ENCODE results near the gene TSKU.
"Not testable (repeated sequence)": the region's sequence is repeated elsewhere in the genome, so short reads cannot be mapped to it uniquely, and the experiment has no call there.

The TSKU gene

DNA sequence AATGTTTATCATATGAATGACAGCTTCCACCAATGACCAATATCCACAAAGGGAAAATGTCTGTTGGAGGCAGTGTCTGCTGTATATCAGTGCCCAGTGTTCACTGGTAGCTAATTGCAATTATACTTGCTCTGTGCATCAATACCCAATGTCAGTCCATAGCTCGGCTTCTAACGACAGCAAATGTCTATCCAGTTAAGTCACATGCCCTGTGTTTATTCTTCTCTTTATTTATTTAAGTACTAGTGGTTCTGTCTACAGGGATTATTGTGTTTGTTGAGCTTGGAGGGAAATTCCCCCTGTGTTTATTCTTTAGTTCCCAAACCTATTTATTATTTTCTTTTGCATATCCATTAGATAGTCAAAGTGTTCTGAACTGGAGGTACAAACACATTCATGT is 18.6 kb downstream of the TSKU start:
- no peak for DNase-seq (ENCODE audit: low spot score)

DNA sequence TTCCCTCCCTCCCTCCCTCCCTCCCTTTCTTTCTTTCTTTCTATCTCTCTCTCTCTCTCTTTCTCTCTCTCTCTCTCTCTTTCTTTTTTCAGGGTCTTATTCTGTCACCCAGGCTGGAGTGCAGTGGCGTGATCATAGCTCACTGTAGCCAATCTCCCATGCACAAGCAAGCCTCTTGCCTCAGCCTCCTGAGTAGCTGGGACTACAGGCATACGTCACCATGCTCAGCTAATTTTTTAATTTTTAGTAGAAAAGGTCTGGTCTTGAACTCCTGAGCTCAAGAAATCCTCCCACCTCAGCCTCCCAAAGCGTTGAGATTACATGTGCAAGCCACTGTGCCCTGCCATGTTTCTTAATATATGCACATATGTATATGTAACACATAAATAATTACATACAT is 19.0 kb downstream of the TSKU start:
- no peak for DNase-seq (ENCODE audit: low spot score)

DNA sequence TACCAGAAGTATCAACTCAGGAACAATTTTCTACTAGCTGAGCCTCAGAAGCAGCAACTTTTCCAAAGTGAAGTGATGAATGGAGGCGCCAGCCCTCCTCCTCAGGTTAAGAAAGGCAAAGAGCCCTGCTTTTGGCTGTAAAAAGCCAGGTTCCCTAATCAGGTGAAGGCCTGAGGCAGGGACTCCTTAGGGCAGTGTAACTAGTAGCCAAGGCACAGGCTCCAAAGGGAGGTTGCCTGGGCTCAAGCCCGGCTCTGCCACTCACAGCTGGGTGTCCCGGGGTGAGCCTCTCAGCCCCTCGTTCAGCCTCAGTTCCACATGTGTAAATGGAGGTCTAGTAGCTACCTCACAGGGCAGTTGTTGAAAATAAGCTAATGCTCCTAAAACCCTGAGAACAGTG is 19.5 kb downstream of the TSKU start:
- DNase-seq (ENCODE audit: low spot score), result peak; percentile 33

DNA sequence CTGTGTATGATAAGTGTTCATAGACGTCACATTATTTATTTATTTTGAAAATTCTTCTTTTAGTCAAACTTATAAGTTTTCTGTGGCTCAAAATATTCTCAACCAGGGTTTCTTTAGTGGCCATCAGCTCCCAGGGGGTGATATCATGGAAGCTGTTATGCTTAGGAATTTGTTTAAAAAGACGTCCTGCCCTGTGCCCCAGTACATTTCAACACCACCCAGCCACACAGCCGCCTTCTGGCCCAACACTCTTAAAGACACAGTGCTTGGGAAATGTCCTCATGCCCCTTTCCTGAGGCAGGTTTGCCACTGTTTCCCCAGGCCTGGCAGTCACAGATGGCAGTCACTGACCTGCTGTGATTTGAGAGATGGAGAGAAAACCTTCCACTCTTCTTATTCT is 19.9 kb downstream of the TSKU start:
- DNase-seq (ENCODE audit: low spot score), result peak; percentile 38

DNA sequence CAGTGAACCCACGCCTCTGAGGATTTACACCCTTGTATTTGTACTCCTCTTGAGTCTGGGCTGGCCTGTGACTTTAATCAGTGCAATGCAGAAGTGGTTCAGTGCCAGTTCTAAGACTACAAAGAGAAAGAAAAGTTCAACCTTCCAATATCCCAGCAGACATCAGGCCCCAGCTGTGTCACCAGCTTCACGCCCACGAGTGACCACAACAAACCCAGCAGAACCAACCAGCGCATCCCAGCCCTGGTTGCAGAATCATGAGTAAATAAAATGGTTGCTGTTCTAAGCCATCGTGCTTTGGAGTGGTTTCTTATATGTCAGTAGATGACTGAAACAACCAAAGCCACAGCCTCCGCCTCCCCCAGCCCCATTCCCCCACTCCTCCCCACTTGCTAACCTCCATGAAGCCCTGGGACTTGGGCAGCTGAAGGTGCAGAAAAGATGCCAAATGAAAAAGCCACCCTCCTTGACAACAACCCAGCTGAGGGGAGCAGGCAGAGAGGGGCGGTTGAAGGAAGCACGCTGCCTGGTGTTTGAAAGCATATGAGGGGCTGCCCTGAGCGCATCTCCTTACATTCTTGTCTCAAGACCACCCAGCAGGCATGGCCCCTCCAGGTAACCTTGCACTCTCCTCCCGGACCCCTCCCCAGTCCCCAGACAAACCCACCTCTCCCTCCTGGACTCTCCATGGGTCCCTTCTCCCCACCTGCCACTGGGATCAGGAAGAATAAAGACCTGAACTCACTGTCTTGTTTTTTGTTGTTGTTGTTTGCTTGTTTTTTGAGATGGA is 20.9 kb downstream of the TSKU start:
- peak; percentile 48 for DNase-seq (ENCODE audit: low spot score)

DNA sequence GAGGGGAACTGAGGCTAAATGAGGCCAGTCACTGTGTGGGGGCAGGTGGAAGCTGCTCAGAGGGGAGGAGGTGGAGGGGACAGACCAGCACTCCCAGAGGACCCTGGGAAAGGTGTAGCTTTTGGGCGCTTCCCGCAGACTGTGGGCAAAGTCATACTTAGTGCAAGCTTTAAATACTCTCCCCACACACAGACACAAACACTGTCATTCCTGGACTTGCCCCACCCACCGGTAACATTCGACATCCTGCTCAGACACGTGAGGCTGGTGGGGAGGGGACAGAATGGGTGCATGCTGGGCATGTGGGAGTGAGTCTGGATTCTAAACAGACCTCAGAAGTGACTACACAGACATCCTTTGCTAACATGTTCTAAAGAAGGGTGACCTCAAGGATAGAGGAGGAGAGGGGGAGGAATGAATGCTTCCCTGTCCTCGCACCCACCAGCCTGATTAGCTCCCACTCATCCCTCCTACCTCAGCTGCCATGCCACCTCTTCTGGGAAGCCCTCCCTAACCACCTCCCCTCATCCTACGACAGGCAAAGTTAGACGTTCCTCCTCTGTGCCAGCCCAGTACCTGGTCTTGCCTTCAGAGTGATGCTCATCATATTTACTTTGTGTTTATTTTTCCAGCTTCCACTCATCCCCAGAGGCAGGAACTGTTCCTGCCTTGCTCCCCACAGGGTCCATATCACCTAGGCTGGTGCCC is 22.2 kb downstream of the TSKU start:
- DNase-seq (ENCODE audit: low spot score), result peak; percentile 51

DNA sequence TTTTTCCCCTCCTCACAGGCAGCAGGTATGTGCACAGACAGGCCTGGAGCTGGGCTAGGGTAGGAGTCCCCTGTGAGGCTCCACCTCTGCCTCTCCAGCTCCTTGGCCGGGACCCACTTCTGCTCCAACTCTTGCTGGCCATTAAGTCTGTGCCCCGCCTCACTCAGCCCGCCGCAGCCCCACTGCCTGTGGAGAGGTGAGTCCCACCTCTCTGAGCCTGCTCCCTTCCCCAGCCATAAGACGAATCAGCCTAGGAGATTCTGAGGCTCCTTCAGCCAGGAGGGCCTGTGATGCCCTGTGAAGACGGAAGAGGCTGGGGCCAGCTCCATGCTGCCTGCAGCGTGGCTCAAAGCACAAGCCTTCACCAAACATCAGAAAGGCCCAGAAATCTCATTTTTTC is 23.0 kb downstream of the TSKU start:
- peak; percentile 54 for DNase-seq (ENCODE audit: low spot score)

DNA sequence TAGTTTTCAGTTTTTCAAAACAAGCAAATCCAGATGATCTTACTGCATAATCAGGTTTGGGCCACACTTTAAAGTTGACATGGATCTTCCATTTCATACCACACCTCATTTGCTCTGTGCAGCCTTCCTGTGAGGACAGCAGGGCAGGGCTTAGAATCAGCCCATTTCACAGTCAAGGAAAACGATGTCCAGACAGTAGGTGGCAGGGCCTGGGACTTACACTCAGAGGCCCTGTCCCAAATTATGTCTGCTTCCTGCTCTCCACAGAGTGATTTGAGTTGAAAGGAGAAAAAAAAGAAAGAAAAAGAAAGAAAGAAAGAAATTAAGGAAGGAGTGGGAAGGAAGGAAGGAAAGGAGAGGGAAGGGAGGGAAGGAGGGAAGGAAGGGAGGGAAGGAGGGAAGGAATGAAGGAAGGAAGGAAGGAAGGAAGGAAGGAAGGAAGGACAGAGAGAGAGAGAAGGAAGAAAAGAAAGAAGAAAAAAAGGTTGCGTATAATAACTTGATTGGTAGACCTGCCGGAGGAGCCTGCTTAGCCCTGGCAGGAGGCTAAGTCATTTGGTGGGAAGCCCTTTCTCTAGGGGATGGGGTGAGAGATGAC is 23.6 kb downstream of the TSKU start:
- peak; percentile 9 for DNase-seq (ENCODE audit: low spot score)

DNA sequence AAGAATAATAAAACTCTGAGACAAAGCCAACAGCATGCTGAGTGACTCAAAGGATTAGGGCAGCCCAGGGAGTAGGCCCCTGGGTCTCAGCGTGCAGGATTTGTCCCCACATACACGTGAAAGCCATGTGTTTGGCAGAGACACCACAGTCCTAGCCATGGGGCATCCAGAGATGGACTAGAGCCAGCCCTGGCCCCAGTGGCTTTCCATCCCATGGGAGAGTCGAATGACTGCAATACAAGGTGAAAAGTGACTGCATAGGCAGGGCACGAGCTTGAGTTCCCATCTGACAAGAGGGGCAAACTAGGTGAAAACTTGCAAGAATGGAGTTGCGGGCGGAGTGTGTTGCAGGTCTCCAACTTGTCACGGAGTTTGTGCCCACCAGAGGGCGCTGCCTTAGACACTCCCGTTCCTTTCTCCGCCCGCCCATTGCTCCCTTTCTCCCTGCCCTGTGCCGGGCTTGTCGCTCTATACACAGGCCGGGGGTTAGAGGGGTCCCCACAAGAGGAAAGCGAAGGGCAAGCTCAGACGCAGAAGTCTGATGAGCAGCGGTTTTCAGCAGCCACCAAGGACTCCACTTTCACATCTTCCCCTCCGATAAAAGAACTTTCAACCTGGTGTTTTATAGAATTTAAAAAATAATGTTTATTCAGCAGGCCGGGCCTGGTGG is 24.2 kb downstream of the TSKU start:
- peak; percentile 82 for DNase-seq (ENCODE audit: low spot score)

DNA sequence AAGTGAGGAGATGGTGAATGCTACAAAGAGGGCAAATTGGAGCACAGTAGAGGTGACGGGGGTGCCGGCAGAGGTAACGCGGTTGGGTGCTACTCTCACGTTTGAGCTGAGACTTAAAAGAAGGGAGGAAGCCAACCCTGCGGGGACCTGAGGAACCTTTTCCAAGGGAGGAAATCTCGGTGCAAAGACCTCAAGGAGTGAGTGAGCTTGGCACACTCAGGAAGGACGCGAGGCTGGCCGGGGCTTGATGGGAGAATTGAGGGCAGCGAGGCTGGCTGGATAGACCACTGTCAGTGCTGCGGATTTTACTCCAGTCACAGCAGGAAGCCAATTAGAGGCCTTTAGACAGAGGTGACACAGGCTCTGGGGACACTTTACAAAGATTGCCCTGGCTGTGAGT is 25.0 kb downstream of the TSKU start:
- peak; percentile 41 for DNase-seq (ENCODE audit: low spot score)

DNA sequence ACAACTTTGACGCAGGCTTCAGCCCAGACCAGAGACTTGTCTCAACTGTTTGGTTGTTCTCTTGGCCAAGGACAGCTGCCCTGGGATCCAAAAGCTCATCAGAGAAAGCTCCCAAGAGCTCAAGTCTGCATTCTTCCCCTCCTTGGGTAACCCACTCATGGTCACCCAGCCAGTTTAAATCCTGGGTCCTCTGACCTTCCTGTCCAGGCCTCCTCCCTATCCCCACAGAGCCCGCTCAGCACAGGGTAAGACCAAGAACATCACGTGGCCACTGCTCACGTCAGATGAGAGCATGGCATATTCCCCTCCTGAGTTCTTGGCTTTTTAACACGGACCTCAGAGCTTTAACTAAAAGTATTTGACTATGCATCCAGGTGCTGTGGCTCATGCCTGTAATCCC is 25.8 kb downstream of the TSKU start:
- DNase-seq (ENCODE audit: low spot score), result no peak

DNA sequence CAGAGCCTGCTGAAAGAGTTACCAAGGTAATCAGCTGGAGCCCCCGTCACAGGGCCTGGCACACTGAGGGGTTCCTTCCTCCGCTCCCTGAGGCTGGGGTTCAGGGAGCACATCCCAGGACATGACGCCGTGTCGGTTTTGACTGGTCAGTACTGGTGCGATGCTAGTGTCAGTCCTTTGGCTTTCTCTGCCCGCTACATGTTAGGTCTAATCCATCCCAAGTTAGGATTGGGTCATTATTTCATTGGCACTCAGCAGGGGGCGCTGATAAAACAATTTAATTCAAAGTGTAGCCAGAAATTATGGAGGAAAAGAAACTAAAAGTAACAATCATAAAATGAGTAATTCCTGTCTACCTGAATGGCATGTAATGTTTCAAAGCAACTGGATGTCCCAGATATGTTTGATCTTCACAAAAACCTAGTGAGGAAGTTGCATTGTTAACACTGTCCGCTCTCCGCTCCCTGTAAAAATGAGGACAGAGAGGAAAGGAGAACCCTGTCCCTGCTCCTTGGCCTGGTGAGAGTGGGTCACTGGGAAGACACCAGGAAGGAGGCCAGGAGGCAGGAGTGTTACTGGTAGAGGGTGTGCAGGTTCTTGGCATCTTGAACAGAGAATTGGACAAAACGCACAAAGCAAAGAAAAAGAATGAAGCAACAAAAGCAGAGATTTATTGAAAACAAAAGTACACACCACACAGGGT is 27.1 kb downstream of the TSKU start:
- DNase-seq (ENCODE audit: low spot score), result peak; percentile 30

DNA sequence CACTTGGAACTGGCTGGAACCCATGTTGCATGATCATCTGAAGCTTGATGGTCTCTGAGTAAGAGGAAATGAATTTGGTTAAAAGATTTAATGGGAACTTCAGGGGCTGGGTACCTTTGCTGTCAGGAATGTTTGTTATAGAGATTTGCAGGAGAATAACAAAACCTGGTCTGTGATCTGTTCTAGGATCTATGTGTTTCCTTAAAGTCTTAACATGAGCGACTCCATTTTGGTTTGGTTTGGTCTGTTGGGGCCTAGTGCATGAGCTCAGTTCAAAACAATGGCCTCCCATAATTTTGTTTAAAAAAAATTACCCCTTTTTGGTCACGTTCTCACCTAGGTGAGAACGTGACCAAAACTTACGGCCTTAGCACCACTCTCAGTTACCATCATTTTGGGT is 28.1 kb downstream of the TSKU start:
- no peak for DNase-seq (ENCODE audit: low spot score)

DNA sequence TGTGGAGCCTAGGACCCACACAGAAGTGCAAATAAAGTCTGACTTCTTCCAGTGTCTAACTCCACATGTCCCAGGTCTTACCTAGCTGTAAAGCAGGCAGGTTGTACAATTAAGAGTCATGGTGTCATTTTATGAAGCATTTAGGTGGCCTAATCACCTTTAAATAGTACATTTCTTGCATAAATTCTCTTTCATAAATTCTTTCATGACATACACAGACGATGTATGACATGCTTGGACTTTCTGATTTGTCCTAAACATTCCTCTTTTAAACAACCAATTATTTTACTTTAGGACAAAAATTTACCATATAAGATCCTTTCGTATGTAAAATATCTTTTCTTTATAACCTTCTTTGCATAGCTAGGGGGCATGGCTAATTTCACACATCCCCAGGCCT is 31.3 kb downstream of the TSKU start:
- no peak for DNase-seq (ENCODE audit: low spot score)

DNA sequence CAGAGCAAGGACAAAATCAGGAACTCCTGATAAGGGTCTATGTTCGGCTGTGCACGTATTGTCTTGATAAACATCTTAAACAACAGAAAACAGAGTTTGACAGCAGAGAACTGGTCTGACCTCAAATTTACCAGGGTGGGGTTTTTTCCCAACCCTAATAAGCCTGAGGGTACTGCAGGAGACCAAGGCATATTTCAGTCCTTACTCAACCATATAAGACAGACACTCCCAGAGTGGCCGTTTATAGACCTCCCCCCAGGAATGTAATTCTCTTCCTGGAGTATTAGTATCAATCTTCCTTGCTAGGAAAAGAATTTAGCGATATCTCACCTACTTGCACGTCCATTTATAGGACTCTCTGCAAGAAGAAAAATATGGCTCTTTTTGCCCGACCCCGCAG is 32.5 kb downstream of the TSKU start:
- not testable (repeated sequence) for DNase-seq (ENCODE audit: low spot score)

DNA sequence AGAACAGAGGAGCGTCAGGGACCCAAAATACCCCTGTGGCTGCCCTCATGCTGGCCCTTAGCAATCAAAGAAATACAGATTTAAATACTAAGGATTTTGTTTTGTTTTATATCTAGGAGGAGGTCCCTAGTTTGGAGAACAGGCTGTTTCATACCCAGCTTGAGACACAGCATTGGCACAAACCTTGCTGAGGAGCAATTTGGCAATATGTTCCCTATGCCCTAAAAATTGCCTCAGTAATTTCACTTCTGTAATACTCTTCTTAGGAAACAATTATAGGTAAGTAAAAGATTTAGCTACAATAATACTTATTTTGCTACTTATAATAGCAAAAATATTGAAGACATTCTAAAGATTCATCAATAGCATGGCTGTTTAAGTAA is 37.0 kb downstream of the TSKU start:
- DNase-seq (ENCODE audit: low spot score), result no peak

DNA sequence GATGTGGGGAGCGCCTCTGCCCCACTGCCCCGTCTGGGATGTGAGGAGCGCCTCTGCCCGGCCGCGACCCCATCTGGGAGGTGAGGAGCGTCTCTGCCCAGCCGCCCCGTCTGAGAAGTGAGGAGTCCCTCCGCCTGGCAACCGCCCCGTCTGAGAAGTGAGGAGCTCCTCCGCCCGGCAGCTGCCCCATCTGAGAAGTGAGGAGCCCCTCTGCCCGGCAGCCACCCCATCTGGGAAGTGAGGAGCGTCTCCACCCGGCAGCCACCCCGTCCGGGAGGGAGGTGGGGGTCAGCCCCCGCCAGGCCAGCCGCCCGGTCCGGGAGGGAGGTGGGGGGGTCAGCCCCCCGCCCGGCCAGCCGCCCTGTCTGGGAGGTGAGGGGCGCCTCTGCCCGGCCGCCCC is 38.2 kb downstream of the TSKU start:
- DNase-seq (ENCODE audit: low spot score), result not testable (repeated sequence)

DNA sequence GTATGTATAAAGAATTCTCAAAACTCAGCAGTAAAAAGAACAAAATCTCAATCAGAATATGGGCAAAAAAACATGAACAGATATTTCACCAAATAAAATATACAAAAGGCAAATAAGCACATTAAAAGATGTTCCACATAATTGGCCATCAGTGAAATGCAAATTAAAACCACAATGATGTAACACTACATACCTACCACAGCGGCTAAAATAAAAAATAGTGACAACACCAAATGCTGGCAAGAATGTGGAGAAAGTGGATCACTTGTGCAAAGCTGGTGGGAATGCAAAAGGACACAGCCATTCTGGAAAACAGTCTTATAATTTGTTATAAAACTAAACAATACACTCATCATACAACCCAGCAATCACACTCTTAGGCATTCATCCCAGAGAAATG is 39.2 kb downstream of the TSKU start:
- DNase-seq (ENCODE audit: low spot score), result no peak

DNA sequence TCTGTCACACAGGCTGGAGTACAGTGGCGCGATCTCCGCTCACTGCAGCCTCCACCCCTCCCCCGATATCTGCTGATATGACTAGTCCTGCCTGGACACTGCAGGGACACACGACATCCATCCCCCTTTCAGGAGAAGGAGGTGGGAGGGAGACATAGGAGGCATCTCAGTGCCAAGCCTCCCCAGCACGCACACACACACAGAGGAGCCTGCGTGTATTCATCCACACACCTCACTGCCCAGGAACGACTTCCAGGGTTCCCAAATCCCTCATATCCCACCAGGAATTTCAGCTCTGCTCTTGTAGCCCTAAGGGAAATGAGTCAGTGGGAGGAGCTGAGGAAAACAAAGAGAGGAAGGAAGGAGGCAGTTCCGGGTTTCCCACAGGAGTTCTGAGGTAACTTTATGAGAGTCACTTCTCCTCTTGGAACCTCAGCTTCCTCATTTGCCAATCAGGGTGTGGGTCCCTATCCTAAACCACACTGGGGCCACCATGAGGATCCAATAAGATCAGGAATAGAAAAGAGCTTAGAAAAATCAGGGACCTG is 40.4 kb downstream of the TSKU start:
- DNase-seq (ENCODE audit: low spot score), result peak; percentile 52

DNA sequence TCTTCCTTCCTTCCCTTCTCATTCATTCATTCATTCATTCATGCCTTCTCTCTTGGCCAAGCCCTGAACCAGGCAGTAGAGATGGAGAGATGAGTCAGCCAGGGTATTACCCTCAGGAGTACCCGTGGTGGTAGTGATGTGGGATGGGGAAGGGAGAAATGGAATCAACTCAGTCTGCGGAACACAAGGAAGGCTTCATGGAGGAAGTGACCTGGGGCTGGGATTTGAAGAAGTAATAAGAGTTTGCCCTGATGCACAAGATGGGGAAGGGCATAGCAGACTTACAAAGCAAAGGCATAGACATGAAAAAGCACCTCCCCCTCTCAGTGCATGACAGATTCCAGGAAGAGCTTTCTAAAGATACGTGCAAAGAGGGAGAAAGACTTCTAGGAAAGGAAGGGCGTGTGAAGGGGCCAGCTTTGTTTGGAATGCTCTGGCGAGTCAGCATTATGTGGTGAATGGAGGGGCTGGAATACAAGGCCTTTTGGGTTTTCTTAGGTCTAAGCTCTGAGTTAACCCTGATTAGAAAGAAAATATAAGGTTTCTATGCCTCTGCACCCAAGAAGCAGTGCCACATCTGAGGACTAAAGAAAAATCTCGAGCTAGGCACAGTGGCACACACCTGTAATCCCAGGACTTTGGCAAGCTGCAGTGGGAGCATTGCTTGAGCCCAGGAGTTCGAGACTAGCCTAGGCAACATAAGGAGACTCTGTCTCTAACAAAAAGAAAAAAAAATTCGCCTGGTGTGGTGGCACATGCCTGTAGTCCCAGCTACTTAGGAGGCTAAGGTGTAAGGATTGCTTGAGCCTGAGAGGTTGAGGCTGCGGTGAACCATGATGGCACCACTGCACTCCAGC is 41.2 kb downstream of the TSKU start:
- DNase-seq (ENCODE audit: low spot score), result no peak
